GM19351 (cell line): ENCODE data around the gene DOK1.

Experiments
- ATAC-seq: cut with Tn5 transposase; IDR thresholded peaks from one replicate; pipeline ENCODE4 v1.9.1; 2021; ENCODE audit warnings: mild to moderate bottlenecking, moderate library complexity; ENCODE audit not compliant: unreplicated experiment

Gene DOK1

DNA sequence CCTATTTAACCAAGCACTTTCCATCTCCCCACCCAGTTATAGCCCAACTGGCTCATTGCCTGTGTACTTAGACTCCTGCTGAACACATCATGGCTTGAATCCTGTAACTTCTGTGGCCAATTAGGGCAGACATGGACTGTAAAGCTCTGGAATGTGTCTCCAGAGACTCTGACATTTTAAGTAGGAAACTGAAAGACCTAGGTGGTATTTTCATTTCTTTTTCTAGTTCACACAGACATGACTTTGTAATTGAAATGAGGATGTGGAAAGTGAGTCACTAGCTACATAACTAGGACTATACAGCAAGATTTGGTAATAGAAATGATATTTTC, 12.2 kb downstream of the DOK1 start:
- ATAC-seq = no peak

DNA sequence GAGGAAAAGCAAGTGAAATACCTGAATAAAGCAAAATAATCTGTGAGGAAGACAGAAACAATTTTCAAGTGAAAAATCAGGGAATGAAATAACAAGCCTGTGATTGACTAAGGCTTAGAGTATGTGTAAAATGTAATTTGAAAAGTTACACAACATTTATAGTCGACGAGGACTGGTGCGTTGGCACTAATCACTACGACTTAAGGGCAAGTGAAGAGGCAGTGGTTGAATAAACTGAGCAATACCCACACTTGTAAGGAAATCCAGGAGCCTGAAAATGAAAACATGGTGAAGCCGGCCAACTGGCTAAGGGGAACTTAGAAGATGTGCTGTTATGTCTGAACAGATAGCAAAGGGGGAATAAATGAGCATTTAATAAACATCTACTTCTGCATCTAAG, 13.4 kb downstream of the DOK1 start:
- ATAC-seq = no peak

DNA sequence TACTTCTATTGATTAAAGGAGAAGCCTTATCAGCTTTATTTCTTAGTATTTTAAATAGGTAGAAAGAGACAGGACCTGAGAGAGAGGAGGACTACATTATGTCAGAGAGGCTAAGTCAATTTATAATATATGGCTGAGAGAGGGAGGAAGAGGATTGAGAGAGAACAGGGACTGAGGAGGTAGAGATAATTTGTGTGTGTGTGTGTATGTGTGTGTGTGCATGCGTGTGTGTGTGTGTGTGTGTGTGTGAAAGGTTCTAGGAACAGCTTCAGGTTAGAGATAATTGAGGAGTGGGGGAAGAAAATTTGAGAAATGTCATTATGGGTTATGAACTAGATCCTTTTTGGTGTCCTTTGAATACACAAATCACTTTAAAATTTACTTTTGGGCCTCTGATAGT, 15.2 kb downstream of the DOK1 start:
- ATAC-seq = no peak

DNA sequence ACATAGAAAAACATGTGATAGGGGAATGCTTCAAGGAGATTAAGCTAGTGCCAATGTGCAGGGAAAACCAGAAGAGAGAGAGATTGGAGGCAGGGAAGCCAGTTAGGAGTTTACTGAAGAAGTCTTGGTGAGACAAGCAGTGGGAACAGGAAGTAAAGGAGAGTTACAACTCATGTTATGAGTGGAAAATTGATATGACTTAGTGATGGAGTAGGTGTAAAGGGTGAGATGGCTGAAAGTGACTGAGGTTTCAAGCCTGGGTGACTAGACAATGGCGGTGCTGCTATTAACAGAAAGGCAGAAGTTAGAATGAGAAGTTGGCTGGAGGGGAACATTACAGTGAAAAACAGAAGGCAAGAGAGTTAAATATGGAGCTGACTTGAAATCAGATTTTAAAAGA, 16.5 kb downstream of the DOK1 start:
- ATAC-seq = peak; percentile 71

DNA sequence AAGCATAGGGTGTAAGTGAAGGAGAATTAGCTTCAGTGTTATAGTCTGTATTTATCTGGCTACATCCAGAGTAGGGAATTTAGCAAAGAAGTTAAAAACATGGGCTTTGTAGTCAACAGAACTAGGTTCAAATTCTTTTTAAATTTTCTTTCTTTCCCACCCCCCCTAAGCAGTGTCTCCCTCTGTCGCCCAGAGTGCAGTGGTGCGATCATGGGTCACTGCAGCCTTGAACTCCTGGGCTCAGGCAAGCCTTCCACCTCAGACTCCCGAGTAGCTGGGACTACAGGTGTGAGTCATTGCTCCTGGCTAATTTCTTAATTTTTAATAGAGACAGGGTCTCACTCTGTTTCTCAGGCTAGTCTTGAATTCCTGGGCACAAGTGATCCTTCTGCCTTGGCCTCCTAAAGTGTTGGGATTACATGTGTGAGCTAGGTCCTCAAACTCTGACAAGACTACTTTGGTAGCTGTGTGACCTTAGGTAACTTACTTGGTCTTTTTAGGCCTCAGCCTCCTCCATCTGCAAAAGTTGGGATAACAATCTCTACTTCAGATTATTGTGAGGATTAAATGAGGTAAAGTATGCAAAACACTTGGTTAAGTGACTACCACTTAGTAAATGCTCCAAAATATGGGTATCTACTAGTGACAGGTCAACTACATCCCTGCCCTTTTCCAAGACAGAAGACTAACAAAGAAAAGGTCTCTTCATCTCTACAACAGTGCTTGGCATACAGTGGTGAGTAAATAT, 17.8 kb downstream of the DOK1 start:
- no peak for ATAC-seq

DNA sequence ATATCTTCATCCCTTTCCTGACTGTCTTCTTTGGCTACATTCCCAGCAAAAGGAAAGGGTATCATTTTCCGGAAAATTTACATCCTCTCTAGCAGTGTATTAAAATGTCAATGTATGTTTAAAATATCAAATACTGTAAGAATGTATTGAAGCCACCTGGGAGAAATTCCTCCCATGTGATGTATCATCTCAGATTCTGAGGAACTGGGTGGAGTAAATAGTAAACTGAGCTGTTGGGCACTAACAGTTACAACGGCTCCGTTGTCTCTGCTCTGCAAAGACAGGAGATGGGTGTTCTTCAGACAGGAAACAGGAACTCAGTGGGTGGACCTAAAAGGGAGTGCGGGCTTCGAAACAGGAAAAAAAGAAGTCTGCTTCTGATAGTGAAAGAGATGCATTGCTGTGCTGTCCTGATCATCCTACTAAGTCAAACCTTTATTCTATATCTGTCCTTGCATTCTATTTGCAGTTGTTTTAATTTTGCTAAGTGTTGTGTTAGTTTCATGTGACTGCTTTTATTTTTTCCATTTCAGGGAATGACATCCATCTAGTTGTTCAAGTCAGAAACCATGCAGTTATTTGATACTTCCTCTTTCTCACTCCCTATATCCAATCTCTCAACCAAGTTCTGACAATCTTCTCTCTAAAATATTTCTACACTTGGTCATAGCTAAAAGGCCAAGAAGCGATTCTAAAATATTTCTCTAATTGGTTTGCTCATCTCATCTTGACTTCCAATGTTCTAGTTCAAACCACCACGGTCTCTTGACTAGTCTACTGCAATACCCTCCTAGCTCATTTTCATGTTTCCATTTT, 19.4 kb downstream of the DOK1 start:
- ATAC-seq = peak; percentile 48

DNA sequence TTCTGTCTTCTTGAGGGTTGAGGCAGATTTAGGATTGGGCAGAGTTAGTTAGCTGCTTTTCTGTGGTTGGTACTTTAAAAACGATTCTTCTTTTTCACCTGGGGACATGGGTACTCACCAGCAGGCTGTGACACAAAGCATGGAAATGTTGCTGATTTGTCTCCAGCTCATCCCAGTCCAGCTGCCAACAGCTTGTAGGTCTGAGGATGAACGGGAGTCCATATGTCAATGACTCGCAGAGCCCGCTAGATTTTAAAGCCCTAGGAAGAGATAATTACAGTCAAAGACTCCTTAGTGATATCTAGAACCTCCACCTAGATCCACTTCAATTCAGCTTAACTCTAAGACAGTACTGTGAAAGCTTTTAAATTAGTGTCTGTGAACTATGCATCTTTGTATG, 20.8 kb downstream of the DOK1 start:
- ATAC-seq = no peak

DNA sequence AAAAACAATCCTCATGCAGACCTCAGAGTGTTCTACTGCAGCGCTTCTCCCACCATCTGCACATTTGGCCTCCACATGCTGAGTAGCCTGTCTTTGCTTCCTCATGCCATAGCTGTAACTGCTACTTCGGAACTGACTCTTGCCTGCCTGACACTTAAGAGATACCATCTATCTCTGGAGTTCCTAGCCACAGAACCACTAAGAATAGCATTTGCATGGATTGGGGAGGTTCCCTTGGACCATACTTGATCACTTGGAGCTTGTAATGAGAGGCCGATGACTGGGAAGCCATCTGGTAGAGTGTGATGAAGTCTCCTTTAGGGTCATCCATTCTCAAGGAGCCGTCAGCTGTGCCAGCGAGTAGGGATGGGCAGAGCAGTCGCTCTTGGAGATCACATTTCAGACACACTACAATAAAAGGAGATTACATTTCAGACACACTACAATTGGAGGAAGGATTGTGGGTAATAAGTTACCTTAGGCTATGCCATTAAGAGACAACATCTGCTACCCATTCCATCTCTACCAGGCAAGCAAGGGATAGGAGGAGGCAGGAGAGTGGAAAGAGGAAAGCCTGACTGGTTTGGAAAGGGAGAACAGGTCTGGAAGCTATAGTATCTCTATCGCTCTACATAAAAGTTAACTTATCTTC, 21.8 kb downstream of the DOK1 start:
- no peak for ATAC-seq

DNA sequence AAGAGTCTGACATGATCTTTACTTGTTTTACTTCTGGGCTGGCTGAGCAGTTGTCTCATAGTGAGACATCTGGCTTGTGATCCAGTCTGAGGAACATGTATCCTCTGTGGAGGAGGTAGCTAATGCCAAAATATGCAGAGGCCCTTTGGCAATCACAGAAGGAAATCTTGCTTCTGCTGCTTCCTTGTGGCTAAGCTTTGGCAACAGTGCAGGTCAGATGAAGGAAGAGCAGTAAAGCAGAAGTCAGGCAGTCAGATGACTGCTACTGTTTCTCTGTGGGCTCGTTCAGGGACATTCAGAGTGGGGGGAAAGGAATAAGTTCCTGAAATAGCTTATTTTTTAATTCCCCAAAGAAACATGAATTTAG, 22.3 kb downstream of the DOK1 start:
- ATAC-seq = no peak

DNA sequence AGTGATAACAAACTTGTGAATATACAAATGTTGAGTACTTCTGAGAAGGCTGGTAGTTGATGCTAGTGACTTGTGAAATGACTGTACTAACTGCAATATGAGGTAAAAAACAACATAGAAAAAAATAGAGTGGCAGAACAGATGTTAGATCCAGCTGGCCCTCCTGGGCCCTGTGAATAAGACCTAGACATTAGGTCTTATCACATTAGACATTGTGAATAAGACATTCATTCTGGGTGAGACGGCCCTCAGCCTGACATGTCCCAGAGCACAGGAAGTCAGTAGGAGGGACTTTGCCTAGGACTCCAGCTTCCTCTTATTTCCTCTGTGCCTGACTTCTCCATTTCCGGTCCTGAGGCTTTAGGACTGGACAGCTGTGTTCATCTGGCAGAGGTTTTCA, 22.9 kb downstream of the DOK1 start:
- ATAC-seq = peak; percentile 47

DNA sequence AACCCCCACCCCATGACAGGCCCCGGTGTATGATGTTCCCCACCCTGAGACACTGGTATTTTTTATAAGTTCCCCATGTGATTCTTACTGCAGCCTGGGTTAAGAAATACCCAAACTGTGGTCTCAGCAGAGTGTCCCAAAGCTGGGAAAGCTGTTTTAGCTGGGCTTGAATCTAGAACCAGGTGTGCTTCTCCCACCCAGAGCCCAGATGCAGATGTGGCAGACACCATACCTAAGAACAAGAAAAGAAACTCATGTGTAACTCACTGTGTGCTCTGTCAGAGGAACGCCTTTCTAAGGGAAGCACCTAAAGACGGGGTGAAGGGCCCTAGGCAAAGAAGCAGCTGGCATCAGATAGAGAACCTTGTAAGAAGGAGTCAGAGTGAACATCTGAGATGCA, 23.9 kb downstream of the DOK1 start:
- no peak for ATAC-seq

DNA sequence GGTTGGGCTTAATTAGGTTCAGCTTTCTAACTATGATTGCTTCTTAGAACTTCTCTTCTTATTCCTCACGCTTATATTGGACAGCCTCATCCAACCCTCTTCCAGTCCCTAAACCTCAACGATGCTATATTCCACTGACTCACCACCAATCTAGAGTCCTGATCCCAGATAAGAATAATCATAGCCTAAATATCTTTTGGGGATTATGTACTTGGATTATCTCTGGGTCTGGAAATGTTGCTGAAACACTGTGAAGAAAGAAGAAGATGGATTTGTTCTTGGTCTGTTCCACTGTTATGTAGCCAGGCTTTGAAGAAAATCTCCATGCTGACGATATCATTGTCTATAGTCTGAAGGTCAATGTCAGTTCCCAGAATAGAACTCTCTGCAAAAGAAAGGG, 26.9 kb downstream of the DOK1 start:
- no peak for ATAC-seq

DNA sequence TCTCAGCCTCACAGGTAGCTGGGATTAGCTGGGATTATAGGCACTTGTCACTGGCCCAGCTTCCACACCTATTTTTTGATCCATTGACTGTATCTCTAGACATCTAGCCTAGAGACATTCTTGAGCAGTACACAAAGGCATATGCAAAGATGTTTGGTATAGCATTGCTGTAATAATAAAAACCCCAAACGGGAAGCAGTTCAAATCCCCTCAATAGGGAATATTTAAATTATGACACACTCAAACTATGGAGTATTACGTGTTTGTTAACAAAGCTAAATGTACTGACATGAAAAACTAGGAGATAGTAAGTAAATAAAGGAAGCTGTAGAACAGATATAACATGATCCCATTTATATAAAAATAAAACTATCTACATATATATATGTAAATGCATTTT, 27.7 kb downstream of the DOK1 start:
- ATAC-seq = no peak

DNA sequence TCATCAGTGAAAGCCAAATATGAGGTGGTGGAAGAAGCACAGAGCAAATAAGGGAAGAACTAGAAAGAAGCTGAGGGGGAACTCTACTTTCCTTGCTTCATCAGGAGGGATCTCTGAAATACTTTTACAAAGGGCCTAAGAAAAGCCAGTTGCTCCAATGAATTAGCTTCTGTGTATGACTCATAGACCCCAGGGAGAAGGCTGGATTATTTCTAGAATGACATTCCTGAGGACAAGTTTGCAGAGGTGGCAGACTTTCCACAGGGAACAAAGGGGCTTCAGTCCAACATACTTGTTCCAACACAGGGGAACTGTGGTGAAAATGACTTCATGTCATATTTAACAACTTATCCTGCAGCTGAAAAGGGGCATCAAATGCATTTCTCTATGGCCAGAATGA, 29.0 kb downstream of the DOK1 start:
- no peak for ATAC-seq

DNA sequence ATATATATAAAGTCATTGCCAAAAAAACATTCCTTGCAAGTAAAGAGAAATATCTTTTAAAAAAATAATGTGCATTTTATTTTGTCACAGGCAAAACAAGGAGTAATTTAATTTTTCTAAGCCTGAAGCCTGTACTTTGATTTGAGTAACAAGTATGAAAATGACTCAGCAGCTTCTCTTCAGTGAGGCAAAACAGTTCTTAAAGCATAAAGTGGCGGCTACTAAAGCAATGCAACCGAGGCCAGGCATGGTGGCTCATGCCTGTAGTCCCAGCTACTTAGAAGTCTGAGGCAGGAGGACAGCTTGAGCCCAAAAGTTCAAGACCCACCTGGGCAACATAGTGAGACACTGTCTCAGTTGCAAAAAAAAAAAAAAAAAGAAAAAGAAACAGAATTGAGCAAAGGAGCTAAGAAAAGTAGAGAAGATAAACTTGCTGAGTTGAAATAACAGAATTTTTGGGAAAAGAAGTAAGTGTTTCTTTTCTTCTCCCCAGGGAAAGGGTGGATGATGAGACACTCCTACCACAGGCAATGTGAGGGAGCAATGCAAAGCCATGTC, 29.6 kb downstream of the DOK1 start:
- ATAC-seq = peak; percentile 63

DNA sequence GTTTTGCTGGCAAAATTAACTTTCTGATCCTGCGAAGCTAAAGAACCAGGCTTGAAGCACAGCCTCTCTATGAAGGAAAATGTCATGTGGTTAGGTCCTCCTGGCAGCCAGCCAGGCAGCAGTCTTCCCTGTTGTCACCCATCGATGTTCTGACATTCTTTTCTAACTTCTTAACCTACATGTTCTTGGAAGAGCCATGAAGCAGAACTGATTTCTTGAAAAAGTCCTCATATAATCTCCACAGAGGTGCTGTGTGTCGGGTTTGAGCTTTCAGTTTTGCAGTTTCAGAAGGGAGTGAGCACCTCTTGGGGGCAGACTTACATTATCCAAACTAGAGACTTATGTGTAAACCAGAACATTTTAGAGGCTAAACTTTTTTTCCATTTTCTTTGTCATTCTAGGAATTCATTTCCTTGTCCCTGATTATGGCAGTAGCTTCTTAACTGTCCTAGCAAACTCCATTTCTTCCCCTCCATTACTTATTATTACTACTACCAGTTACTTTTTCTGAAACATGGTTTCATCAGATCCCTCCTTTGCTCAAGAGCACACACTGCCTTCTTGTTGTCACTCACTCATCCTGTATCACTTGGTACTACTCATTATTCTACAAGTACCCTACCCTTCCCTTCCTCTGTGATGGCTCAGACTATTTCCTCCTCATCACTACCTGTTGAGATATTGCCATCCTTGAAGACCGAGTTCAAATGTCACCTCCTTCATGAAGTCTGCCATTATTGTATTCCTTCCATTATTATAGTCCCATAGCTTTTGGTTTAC, 31.1 kb downstream of the DOK1 start:
- ATAC-seq = no peak

DNA sequence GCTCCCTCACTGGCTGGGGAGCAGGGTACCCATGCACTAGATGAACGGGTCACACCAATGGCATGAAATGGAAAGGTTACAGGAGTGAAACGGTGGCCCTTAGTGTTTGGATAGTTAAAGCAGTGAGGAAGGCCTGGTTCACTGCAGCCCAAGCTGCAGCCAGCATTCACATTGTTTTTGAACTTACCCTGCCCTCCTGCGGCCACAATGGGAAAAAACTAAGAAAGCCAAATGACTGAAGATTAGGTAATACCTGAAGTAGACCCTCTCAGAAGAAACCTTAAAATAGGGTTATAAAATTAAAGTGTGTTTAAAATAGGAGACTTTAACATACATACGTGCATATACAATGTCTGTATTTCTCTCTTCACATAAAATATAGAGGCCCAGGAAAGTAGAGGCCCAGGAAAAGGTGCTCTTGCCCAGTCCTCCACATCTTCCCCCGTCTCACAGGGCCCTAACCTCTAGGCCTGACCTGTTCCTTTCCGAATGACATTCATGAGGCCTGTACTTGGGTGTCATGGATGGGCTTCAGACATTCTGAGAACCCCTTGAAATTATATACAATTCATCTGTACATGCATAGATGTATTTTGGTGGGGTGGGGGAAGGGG, 33.3 kb downstream of the DOK1 start:
- peak; percentile 70 for ATAC-seq

DNA sequence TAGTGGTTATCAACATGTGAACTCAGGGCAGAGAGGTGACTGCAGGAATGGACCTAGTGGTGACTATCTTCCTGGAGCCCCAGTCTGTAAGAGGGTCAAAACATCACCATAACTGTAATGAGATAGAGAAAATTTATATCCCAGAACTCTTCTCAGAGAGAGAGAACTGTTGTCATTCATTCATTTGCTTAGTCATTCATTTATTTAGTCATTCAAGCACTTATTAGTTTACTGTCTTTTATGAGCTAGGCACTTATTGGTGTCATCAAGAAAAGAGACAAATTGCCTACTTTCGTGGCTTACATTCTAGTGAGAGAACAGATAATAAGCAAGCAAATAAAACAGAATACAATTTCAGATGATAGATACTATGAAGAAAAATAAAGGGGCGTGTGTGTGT, 34.1 kb downstream of the DOK1 start:
- no peak for ATAC-seq

DNA sequence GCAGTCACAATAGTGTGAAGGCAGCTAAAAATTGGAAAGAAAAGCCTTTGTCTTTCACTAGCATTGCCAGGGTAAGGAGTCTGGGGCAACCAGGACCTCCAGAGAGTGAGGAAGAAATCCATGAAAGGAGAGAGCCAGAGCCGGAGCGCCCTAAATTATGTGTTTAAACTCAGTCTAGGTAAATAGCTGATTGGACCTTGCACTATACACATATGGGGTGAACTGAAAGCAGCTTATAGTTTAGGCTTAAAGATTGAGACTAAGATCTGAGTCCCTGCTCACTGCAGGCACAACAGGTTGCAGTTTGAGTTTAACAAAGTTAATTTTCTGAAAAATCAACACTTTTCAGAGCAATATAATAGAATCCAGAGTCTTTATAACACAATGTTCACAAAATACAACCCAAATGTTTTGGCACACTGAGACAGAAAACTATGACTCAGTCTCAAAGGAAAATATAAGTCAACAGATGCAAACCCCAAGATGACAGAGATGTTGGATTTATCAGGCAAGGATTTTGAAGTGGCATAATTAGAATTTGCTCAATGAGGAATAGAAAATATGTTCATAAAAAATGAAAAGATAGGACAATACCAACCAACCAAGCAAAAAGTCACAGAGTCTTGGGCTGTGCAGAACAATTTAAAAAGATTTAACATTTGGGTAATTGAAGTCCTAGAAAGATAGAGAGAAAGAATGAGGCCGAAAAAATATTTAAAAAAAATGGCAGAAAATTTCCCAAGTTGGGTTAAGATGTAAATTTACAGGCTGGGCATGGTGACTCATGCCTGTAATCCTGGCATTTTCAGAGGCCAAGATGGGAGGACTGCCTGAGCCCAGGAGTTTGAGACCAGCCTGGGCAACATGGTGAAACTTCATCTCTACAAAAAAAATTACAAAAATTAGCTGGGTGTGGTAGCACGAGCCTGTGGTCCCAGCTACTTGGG, 39.6 kb downstream of the DOK1 start:
- ATAC-seq = no peak

DNA sequence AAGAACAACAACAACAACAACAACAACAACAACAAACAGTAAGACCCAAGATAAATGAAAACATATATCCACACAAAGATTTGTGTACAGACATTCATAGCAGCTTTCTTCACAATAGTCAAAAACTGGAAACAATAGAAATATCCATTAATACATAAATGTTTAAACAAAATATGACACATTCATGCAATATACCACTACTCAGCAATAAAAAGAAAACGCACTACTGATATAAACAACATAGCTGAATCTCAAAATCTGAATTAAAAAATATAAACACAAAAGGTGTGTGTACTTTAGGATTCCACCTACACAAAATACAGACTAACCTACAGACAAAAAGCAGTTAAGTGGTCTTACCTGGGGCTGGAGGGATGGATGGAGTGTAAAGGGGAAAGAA, 42.1 kb downstream of the DOK1 start:
- no peak for ATAC-seq
